ENCODE results near the gene ABCC1.

The ABCC1 gene

DNA sequence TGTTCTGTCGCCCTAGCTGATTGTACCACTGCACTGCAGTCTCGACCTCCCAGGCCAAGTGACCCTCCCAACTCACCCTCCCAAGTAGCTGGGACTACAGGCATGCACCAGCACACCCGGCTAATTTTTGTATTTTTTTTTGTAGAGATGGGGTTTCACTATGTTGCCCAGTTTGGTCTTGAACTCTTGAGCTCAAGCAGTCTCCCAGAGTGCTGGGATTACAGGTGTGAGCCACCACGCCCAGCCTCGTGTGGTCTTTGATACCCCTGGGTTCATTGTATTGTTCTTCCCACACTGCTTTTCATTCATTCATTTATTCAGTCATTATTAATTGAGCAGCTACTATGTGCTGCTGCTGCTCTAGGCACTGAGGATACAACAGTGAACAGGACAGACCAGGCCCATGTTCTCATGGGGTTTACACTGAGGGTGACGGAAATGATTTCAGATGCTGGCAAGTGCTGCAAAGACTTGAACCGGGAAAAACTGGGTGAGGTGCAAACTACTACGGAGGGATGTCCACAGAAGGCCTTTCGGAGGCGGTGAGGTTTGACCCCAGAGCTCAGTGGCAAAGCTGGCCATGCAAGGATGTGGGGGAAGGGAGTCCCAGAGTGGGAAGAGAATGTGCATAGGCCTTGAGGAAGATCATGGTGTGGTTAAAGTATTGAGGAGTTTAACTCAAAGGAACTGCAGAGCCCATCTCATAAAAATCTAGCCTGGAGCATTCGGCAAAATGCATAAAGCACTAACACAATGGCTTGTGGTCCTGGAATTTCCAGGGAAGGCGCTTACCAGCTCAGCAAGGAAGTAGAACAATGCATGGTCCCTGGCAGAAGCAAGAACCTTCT lies 10.9 kb downstream of the ABCC1 start:
- Histone ChIP-seq H3K4me2 (ENCODE audit: low read length) (no peak overlapping the region), H3K9me2 (replicated peaks; ENCODE audit: control insufficient read depth, low read length) (no peaks in the 10 kb centered on the region), H3K4me1 (ENCODE audit: control insufficient read depth, low read length) (peaks cover 16% of the 10 kb centered on the region), H3K4me3 (ENCODE audit: low read length) (no peak overlapping the region), H3K27ac (ENCODE audit: low read depth, low read length) (no peak overlapping the region), H4K20me1 (ENCODE audit: control insufficient read depth, insufficient read depth, low read depth, low read length) (peaks cover 7% of the 10 kb centered on the region; the same call in 1 of the 2 replicates), H3K27me3 (ENCODE audit: control insufficient read depth, low read length) (no peaks in the 10 kb centered on the region), H3K79me2 (ENCODE audit: control insufficient read depth, low read length) (peaks cover 98% of the 10 kb centered on the region), H3K36me3 (ENCODE audit: control insufficient read depth, low read length) (peaks cover 32% of the 10 kb centered on the region), H3F3A (ENCODE audit: control insufficient read depth, insufficient read depth) (no peaks in the 10 kb centered on the region), H3K9me3 (ENCODE audit: control insufficient read depth, insufficient read depth, low read length) (peaks cover 21% of the 10 kb centered on the region; the same call in 1 of the 2 replicates)
- TF ChIP-seq, protein P1, sequence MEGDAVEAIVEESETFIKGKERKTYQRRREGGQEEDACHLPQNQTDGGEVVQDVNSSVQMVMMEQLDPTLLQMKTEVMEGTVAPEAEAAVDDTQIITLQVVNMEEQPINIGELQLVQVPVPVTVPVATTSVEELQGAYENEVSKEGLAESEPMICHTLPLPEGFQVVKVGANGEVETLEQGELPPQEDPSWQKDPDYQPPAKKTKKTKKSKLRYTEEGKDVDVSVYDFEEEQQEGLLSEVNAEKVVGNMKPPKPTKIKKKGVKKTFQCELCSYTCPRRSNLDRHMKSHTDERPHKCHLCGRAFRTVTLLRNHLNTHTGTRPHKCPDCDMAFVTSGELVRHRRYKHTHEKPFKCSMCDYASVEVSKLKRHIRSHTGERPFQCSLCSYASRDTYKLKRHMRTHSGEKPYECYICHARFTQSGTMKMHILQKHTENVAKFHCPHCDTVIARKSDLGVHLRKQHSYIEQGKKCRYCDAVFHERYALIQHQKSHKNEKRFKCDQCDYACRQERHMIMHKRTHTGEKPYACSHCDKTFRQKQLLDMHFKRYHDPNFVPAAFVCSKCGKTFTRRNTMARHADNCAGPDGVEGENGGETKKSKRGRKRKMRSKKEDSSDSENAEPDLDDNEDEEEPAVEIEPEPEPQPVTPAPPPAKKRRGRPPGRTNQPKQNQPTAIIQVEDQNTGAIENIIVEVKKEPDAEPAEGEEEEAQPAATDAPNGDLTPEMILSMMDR (IDR thresholded peaks at IDR 0.05; ENCODE audit: low read depth, low read length, poor library complexity, severe bottlenecking), result no peak
- TF ChIP-seq EZH2phosphoT487 (IDR thresholded peaks at IDR 0.05; ENCODE audit: borderline replicate concordance, low read length), result no peak

DNA sequence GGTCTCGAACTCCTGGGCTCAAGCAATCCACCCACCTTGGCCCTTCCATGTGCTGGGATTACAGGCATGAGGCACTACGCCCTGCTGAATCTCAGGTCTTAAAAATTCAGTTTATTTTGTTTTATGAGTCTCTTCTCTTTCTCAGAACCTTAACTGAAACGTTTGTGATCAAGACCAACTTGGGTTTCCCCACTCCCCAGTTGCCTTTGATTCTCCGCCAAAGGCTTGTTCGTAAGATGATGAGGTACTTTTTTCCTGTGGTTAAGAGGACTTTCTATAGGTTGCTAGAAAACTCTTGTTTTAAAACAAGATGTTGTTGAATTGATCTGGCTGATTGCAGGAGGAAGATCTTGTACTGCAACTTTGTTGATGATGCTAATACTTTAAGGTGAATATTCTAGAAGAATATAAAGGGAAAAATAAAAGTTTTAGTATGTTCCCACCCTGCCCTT lies 11.7 kb downstream of the ABCC1 start:
- TF ChIP-seq, protein P1 (IDR thresholded peaks at IDR 0.05; ENCODE audit: low read depth, low read length, poor library complexity, severe bottlenecking), result no peak
- TF ChIP-seq EZH2phosphoT487 (IDR thresholded peaks at IDR 0.05; ENCODE audit: borderline replicate concordance, low read length), result no peak
- Histone ChIP-seq H3K4me2 (ENCODE audit: low read length) (no peak overlapping the region), H3K4me3 (ENCODE audit: low read length) (no peak overlapping the region), H3K27ac (ENCODE audit: low read depth, low read length) (no peak overlapping the region), H3K79me2 (ENCODE audit: control insufficient read depth, low read length) (peaks cover 98% of the 10 kb centered on the region), H3K4me1 (ENCODE audit: control insufficient read depth, low read length) (peaks cover 16% of the 10 kb centered on the region), H3F3A (ENCODE audit: control insufficient read depth, insufficient read depth) (no peaks in the 10 kb centered on the region), H3K27me3 (ENCODE audit: control insufficient read depth, low read length) (no peaks in the 10 kb centered on the region), H3K36me3 (ENCODE audit: control insufficient read depth, low read length) (peaks cover 32% of the 10 kb centered on the region), H3K9me2 (replicated peaks; ENCODE audit: control insufficient read depth, low read length) (no peaks in the 10 kb centered on the region), H4K20me1 (ENCODE audit: control insufficient read depth, insufficient read depth, low read depth, low read length) (peaks cover 7% of the 10 kb centered on the region; the same call in 1 of the 2 replicates), H3K9me3 (ENCODE audit: control insufficient read depth, insufficient read depth, low read length) (peaks cover 21% of the 10 kb centered on the region; the same call in 1 of the 2 replicates)

GRCh38 chr16:15961571-15962090 lies 12.2 kb downstream of the ABCC1 start:
- Histone ChIP-seq H3K36me3 (ENCODE audit: control insufficient read depth, low read length) (peaks cover 32% of the 10 kb centered on the region), H3K27me3 (ENCODE audit: control insufficient read depth, low read length) (no peaks in the 10 kb centered on the region), H3K4me2 (ENCODE audit: low read length) (no peak overlapping the region), H3K9me2 (replicated peaks; ENCODE audit: control insufficient read depth, low read length) (no peaks in the 10 kb centered on the region), H3K27ac (ENCODE audit: low read depth, low read length) (no peak overlapping the region), H3K79me2 (ENCODE audit: control insufficient read depth, low read length) (peaks cover 98% of the 10 kb centered on the region), H3F3A (ENCODE audit: control insufficient read depth, insufficient read depth) (no peaks in the 10 kb centered on the region), H3K4me1 (ENCODE audit: control insufficient read depth, low read length) (peaks cover 16% of the 10 kb centered on the region), H3K4me3 (ENCODE audit: low read length) (no peak overlapping the region), H3K9me3 (ENCODE audit: control insufficient read depth, insufficient read depth, low read length) (peaks cover 21% of the 10 kb centered on the region; the same call in 1 of the 2 replicates), H4K20me1 (ENCODE audit: control insufficient read depth, insufficient read depth, low read depth, low read length) (peaks cover 7% of the 10 kb centered on the region; the same call in 1 of the 2 replicates)
- TF ChIP-seq, protein P1 (IDR thresholded peaks at IDR 0.05; ENCODE audit: low read depth, low read length, poor library complexity, severe bottlenecking), result no peak
- TF ChIP-seq EZH2phosphoT487 (IDR thresholded peaks at IDR 0.05; ENCODE audit: borderline replicate concordance, low read length), result no peak

Measured in DOHH2 (cell line).